Measurements from ENCODE around the gene RPH3AL.
A peak's percentile ranks its signal among the peaks of the same experiment; 100 is the strongest.

RPH3AL gene

GRCh38 chr17:290121-290521 lies 62.5 kb downstream of the RPH3AL start:
- Mint-ChIP-seq H3K27me3 (ENCODE audit: low read depth) (peaks cover 18% of the 10 kb centered on the region), H3K27ac (peak overlapping the region in 1 of 3 experiments; percentile 48), H3K9me3 (no peaks in the 10 kb centered on the region), H3K4me3 (no peak overlapping the region), H3K4me1 (peaks cover 16% of the 10 kb centered on the region), H3K36me3 (ENCODE audit: low read depth) (peaks cover 8% of the 10 kb centered on the region)
- no peak for TF ChIP-seq CTCF (IDR thresholded peaks at IDR 0.05; ENCODE audit: unreplicated experiment in 3 of 3)

- peak overlapping the region; percentile 9 to 78 (median 48) for H3K27ac Mint-ChIP-seq
- no peak overlapping the region for H3K4me3 Mint-ChIP-seq
- TF ChIP-seq CTCF (IDR thresholded peaks at IDR 0.05; ENCODE audit: unreplicated experiment in 3 of 3) = no peak
- H3K36me3 Mint-ChIP-seq (ENCODE audit: low read depth) = peaks cover 7% of the 10 kb centered on the region
- peaks cover 15% of the 10 kb centered on the region for H3K4me1 Mint-ChIP-seq
- no peaks in the 10 kb centered on the region for H3K9me3 Mint-ChIP-seq
- H3K27me3 Mint-ChIP-seq (ENCODE audit: low read depth) = peaks cover 14% of the 10 kb centered on the region
Measured at GRCh38 chr17:289409-289808, 63.2 kb downstream of the RPH3AL start.

GRCh38 chr17:288802-289356 lies 63.7 kb downstream of the RPH3AL start:
- Mint-ChIP-seq H3K27ac (peak overlapping the region; percentile 9 to 78 (median 48)), H3K4me3 (no peak overlapping the region), H3K27me3 (ENCODE audit: low read depth) (peaks cover 9% of the 10 kb centered on the region), H3K4me1 (peaks cover 10% of the 10 kb centered on the region), H3K36me3 (ENCODE audit: low read depth) (peaks cover 4% of the 10 kb centered on the region), H3K9me3 (no peaks in the 10 kb centered on the region)
- no peak for TF ChIP-seq CTCF (IDR thresholded peaks at IDR 0.05; ENCODE audit: unreplicated experiment in 3 of 3)

GRCh38 chr17:286571-286970 lies 66.0 kb downstream of the RPH3AL start:
- no peak for TF ChIP-seq CTCF (IDR thresholded peaks at IDR 0.05; ENCODE audit: unreplicated experiment in 3 of 3)
- Mint-ChIP-seq H3K4me1 (no peaks in the 10 kb centered on the region), H3K9me3 (no peaks in the 10 kb centered on the region), H3K36me3 (ENCODE audit: low read depth) (peaks cover 11% of the 10 kb centered on the region), H3K27me3 (ENCODE audit: low read depth) (peaks cover 7% of the 10 kb centered on the region), H3K27ac (peak overlapping the region in 1 of 3 experiments; percentile 40), H3K4me3 (no peak overlapping the region)

- no peak for TF ChIP-seq CTCF (IDR thresholded peaks at IDR 0.05; ENCODE audit: unreplicated experiment in 3 of 3)
- H3K4me3 Mint-ChIP-seq = no peak overlapping the region
Measured at GRCh38 chr17:285751-286422, 66.7 kb downstream of the RPH3AL start.

More at GRCh38 chr17:285751-286422, 66.7 kb downstream of the RPH3AL start:
- Mint-ChIP-seq H3K27ac (no peak overlapping the region), H3K27me3 (ENCODE audit: low read depth) (peaks cover 7% of the 10 kb centered on the region), H3K36me3 (ENCODE audit: low read depth) (peaks cover 16% of the 10 kb centered on the region), H3K9me3 (no peaks in the 10 kb centered on the region), H3K4me1 (no peaks in the 10 kb centered on the region)
